ENCODE results near the gene LEFTY2. TPM values are rescaled to one million over a fixed set of nuclear protein-coding genes. Genes with fewer than 3 reads are reported as not detected.

LEFTY2 gene
- total and polyA plus RNA-seq, 2 donors (not counting 3 experiments of a cell fraction or from before 2014, with no cell fraction given): 0.06 TPM; not detected in 1

DNA sequence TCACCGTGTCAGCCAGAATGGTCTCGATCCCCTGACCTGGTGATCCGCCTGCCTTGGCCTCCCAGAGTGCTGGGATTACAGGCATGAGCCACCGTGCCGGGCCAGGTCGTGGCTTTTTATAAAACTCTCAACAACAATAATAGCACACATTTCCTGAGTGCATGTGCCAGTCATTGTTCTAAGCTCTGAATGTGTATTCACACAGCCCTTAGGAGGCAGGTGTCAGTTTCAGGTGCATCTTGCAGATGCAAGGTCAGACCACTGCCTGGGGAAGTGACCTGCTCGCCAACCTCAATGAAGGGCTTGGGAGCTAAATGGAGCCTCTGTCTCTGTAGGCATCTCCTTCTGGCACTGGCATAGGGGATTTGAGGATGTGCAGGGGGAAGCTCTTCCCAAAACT is 1.6 kb upstream of the LEFTY2 start:
- Histone ChIP-seq H3K79me2 (ENCODE audit: control insufficient read depth, insufficient read depth, low read length) (no peaks in the 10 kb centered on the region), H2AFZ (ENCODE audit: low read depth, low read length) (no peak overlapping the region), H3K9ac (replicated peaks; ENCODE audit: extremely low read depth, insufficient read depth, low read length) (no peak overlapping the region), H4K20me1 (replicated peaks; ENCODE audit: control insufficient read depth, extremely low read depth, insufficient read depth, low read length) (no peaks in the 10 kb centered on the region), H3K4me1 (ENCODE audit: control insufficient read depth, extremely low read depth, insufficient read depth, low read length) (no peaks in the 10 kb centered on the region), H3K27ac (ENCODE audit: insufficient read depth, low read depth, low read length) (no peak overlapping the region), H3K9me3 (replicated peaks; ENCODE audit: control insufficient read depth, insufficient read depth, low read length) (no peaks in the 10 kb centered on the region), H3K4me3 (replicated peaks in 1 of 3; ENCODE audit: insufficient read depth in 1 of 3, low read depth in 1 of 3, low read length in 3 of 3) (no peak overlapping the region), H3K27me3 (ENCODE audit: control insufficient read depth in 2 of 2, insufficient read depth in 2 of 2, low read length in 2 of 2) (peaks cover 0 to 3% of the 10 kb centered on the region in 2 experiments), H3K9me1 (replicated peaks; ENCODE audit: control insufficient read depth, extremely low read depth, insufficient read depth, low read length) (no peaks in the 10 kb centered on the region), H3K4me2 (ENCODE audit: insufficient read depth, low read length) (no peak overlapping the region), H3K36me3 (ENCODE audit: control insufficient read depth in 2 of 2, extremely low read depth in 1 of 2, insufficient read depth in 2 of 2, low read length in 2 of 2) (no peaks in the 10 kb centered on the region)
- BruUV-seq (replicated peaks): no TSS peak
- ChIA-PET CTCF (interaction anchor here (0.7 to 1.6 kb wide), 4 partner anchors 9 to 31 kb away, joined by 3 to 5 read pairs (median 4); partner anchors contain the start of gene PYCR2), POLR2A (no interaction called here)
- peak; percentile 80 for DNase-seq (ENCODE audit: low read depth, low spot score)
- intact Hi-C loops (cut with micrococcal nuclease): no loop called here
- peak; percentile 55 for FAIRE-seq
- TF ChIP-seq GATA2 (IDR thresholded peaks at IDR 0.05; ENCODE audit: insufficient read depth, insufficient read length, low read depth, low read length): no peak
- dilution Hi-C loops (cut with MboI; ENCODE audit: extremely low pct_ligation_motif_present, low sequenced_read_pairs): no loop called here

DNA sequence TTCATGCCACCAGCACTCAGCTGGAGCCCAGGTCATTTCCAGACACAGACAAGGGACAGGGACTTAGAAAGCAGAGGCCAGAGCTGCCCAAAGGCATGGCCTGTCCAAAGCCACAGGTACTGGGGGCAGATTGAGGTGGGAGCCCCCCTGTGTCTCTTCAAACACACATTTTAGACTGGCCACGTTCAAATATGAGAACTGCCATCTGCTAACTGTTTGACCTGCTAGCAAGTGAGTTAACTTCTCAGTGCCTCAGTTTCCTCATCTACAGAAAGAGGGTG is 862 bp upstream of the LEFTY2 start:
- Histone ChIP-seq H3K4me1 (ENCODE audit: control insufficient read depth, extremely low read depth, insufficient read depth, low read length) (no peaks in the 10 kb centered on the region), H2AFZ (ENCODE audit: low read depth, low read length) (no peak overlapping the region), H3K36me3 (ENCODE audit: control insufficient read depth in 2 of 2, extremely low read depth in 1 of 2, insufficient read depth in 2 of 2, low read length in 2 of 2) (no peaks in the 10 kb centered on the region), H3K9ac (replicated peaks; ENCODE audit: extremely low read depth, insufficient read depth, low read length) (no peak overlapping the region), H3K27me3 (ENCODE audit: control insufficient read depth in 2 of 2, insufficient read depth in 2 of 2, low read length in 2 of 2) (no peaks in the 10 kb centered on the region), H4K20me1 (replicated peaks; ENCODE audit: control insufficient read depth, extremely low read depth, insufficient read depth, low read length) (no peaks in the 10 kb centered on the region), H3K79me2 (ENCODE audit: control insufficient read depth, insufficient read depth, low read length) (no peaks in the 10 kb centered on the region), H3K4me2 (ENCODE audit: insufficient read depth, low read length) (no peak overlapping the region), H3K27ac (ENCODE audit: insufficient read depth, low read depth, low read length) (no peak overlapping the region), H3K9me1 (replicated peaks; ENCODE audit: control insufficient read depth, extremely low read depth, insufficient read depth, low read length) (no peaks in the 10 kb centered on the region), H3K4me3 (replicated peaks in 1 of 3; ENCODE audit: insufficient read depth in 1 of 3, low read depth in 1 of 3, low read length in 3 of 3) (no peak overlapping the region), H3K9me3 (replicated peaks; ENCODE audit: control insufficient read depth, insufficient read depth, low read length) (no peaks in the 10 kb centered on the region)
- TF ChIP-seq, protein P1, sequence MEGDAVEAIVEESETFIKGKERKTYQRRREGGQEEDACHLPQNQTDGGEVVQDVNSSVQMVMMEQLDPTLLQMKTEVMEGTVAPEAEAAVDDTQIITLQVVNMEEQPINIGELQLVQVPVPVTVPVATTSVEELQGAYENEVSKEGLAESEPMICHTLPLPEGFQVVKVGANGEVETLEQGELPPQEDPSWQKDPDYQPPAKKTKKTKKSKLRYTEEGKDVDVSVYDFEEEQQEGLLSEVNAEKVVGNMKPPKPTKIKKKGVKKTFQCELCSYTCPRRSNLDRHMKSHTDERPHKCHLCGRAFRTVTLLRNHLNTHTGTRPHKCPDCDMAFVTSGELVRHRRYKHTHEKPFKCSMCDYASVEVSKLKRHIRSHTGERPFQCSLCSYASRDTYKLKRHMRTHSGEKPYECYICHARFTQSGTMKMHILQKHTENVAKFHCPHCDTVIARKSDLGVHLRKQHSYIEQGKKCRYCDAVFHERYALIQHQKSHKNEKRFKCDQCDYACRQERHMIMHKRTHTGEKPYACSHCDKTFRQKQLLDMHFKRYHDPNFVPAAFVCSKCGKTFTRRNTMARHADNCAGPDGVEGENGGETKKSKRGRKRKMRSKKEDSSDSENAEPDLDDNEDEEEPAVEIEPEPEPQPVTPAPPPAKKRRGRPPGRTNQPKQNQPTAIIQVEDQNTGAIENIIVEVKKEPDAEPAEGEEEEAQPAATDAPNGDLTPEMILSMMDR (IDR thresholded peaks at IDR 0.05; ENCODE audit: extremely low read depth in 1 of 2, insufficient read depth in 1 of 2, low read depth in 1 of 2, low read length in 2 of 2): no peak
- TF ChIP-seq, protein P2, sequence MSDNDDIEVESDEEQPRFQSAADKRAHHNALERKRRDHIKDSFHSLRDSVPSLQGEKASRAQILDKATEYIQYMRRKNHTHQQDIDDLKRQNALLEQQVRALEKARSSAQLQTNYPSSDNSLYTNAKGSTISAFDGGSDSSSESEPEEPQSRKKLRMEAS (IDR thresholded peaks at IDR 0.05; ENCODE audit: insufficient read depth, insufficient read length): no peak
- TF ChIP-seq POLR2A (IDR thresholded peaks at IDR 0.05; ENCODE audit: low read depth, low read length) (no peak), EZH2 (IDR thresholded peaks at IDR 0.05; ENCODE audit: borderline replicate concordance, low read depth, low read length, severe bottlenecking) (no peak), GATA2 (IDR thresholded peaks at IDR 0.05; ENCODE audit: insufficient read depth, insufficient read length, low read depth, low read length) (no peak), FOS (IDR thresholded peaks at IDR 0.05; ENCODE audit: borderline replicate concordance, insufficient read depth, low read length) (no peak), MYC (IDR thresholded peaks at IDR 0.05; ENCODE audit: low read depth, low read length) (no peak), POLR2AphosphoS5 (IDR thresholded peaks at IDR 0.05; ENCODE audit: insufficient read depth, low read depth, low read length) (no peak), JUN (IDR thresholded peaks at IDR 0.05; ENCODE audit: borderline replicate concordance, insufficient read depth, insufficient read length, low read depth) (no peak)
- no peak for FAIRE-seq
- BruUV-seq (replicated peaks): no TSS peak
- DNase-seq (ENCODE audit: low read depth, low spot score): no peak
- ChIA-PET CTCF (interaction anchor here (1.6 kb wide), 1 partner anchor 30 kb away, joined by 4 read pairs; no protein-coding TSS in a partner anchor), POLR2A (no interaction called here)
- dilution Hi-C loops (cut with MboI; ENCODE audit: extremely low pct_ligation_motif_present, low sequenced_read_pairs) (no loop called here), intact Hi-C loops (cut with micrococcal nuclease) (no loop called here)
